Astrocyte of the cerebellum (primary cell): ENCODE data around the gene WDR43.

ENCODE experiments used
- DNase-seq: peaks from one replicate; pipeline ENCODE4 v3.0.0-alpha.2; 2011; ENCODE audit warnings: low read depth
- H3K4me3 ChIP-seq: 2 replicates; pipeline ENCODE4 v1.5.1; 2011; ENCODE audit warnings: mild to moderate bottlenecking, low read depth, low read length, moderate library complexity
- CTCF ChIP-seq: IDR thresholded peaks from 2 replicates; pipeline ENCODE4 v1.5.1; 2012; ENCODE audit warnings: low read length, low read depth, moderate library complexity, mild to moderate bottlenecking; ENCODE audit errors: missing control alignments
- in situ Hi-C: cut with HindIII; loops from 2 replicates; pipeline ENCODE4 v1.10.0; 2017; ENCODE audit warnings: low sequenced_read_pairs

WDR43 gene

GRCh38 chr2:28993206-28993960 lies 98.9 kb downstream of the WDR43 start:
- no peak overlapping the region for H3K4me3 ChIP-seq
- no peak for TF ChIP-seq CTCF
- in situ Hi-C loops: no loop called here
- DNase-seq: no peak

GRCh38 chr2:28994074-28994473 lies 99.6 kb downstream of the WDR43 start:
- no peak overlapping the region for H3K4me3 ChIP-seq
- DNase-seq: no peak
- in situ Hi-C loops: no loop called here
- TF ChIP-seq CTCF: no peak

- no peak for TF ChIP-seq CTCF
- in situ Hi-C loops: no loop called here
- no peak overlapping the region for H3K4me3 ChIP-seq
- no peak for DNase-seq
Measured at GRCh38 chr2:28994679-28995078, 100.2 kb downstream of the WDR43 start.

GRCh38 chr2:28995765-28996750 lies 101.6 kb downstream of the WDR43 start:
- DNase-seq: no peak

GRCh38 chr2:28997237-28997846 lies 102.9 kb downstream of the WDR43 start:
- H3K4me3 ChIP-seq: no peak overlapping the region
- in situ Hi-C loops: no loop called here
- DNase-seq: no peak
- no peak for TF ChIP-seq CTCF

More at GRCh38 chr2:28995765-28996750, 101.6 kb downstream of the WDR43 start:
- no peak overlapping the region for H3K4me3 ChIP-seq
- in situ Hi-C loops: no loop called here
- no peak for TF ChIP-seq CTCF
